Parathyroid adenoma (tissue), 2 donors: ENCODE measurements around the gene ENTPD3.
A peak's percentile ranks its signal among the peaks of the same experiment; 100 is the strongest.

Source experiments
- H2AFZ ChIP-seq: fragments of 300-600 bp; sonication (generic); one replicate; pipeline ENCODE4 v1.7.0; 2017; ENCODE audit warnings: antibody characterized with exemption, mild to moderate bottlenecking
- H3K27ac ChIP-seq: fragments of 300-600 bp; sonication (generic); one replicate; pipeline ENCODE4 v1.7.0; 2017
- H3K27me3 ChIP-seq: fragments of 300-600 bp; sonication (generic); one replicate; pipeline ENCODE4 v1.7.0; 2017; ENCODE audit warnings: low read length; ENCODE audit not compliant: control insufficient read depth, insufficient read depth
- H3K36me3 ChIP-seq: fragments of 300-600 bp; sonication (generic); one replicate; pipeline ENCODE4 v1.7.0; 2017; ENCODE audit warnings: low read length; ENCODE audit not compliant: control insufficient read depth, insufficient read depth
- H3K4me1 ChIP-seq: fragments of 300-600 bp; sonication (generic); one replicate; pipeline ENCODE4 v1.7.0; 2017; ENCODE audit warnings: control low read depth
- H3K4me2 ChIP-seq: fragments of 300-600 bp; sonication (generic); one replicate; pipeline ENCODE4 v1.7.0; 2017; ENCODE audit warnings: low read length
- H3K4me3 ChIP-seq: fragments of 300-600 bp; sonication (generic); one replicate; pipeline ENCODE4 v1.7.0; 2017; ENCODE audit warnings: low read depth, low read length
- H3K79me2 ChIP-seq: fragments of 300-600 bp; sonication (generic); one replicate; pipeline ENCODE4 v1.7.0; 2017; ENCODE audit warnings: control low read depth
- H3K9ac ChIP-seq: fragments of 300-600 bp; sonication (generic); one replicate; pipeline ENCODE4 v1.7.0; 2017; ENCODE audit warnings: mild to moderate bottlenecking
- H3K9me3 ChIP-seq: fragments of 300-600 bp; sonication (generic); one replicate; pipeline ENCODE4 v1.7.0; 2017; ENCODE audit warnings: low read length; ENCODE audit not compliant: control insufficient read depth
- CTCF ChIP-seq: fragments of 300-600 bp; sonication (generic); IDR thresholded peaks from one replicate; pipeline ENCODE4 v1.7.0; 2017; ENCODE audit warnings: antibody characterized with exemption, mild to moderate bottlenecking
- donor health status: primary hyperparathyroidism.

The ENTPD3 gene

GRCh38 chr3:40386213-40386612 lies 771 bp upstream of the ENTPD3 start:
- no peak overlapping the region for H3K9ac ChIP-seq
- TF ChIP-seq CTCF: no peak

GRCh38 chr3:40387895-40388254 lies 891 bp downstream of the ENTPD3 start:
- Histone ChIP-seq H3K4me3 (no peak overlapping the region), H3K9me3 (no peaks in the 10 kb centered on the region), H3K9ac (no peak overlapping the region), H3K27me3 (no peaks in the 10 kb centered on the region), H3K27ac (no peak overlapping the region), H3K36me3 (no peaks in the 10 kb centered on the region), H3K79me2 (no peaks in the 10 kb centered on the region), H2AFZ (no peak overlapping the region), H3K4me2 (no peak overlapping the region), H3K4me1 (no peaks in the 10 kb centered on the region)
- TF ChIP-seq CTCF: no peak

More at GRCh38 chr3:40386213-40386612, 771 bp upstream of the ENTPD3 start:
- Histone ChIP-seq H3K4me2 (no peak overlapping the region), H3K9me3 (no peaks in the 10 kb centered on the region), H3K27me3 (no peaks in the 10 kb centered on the region), H2AFZ (peak overlapping the region; percentile 94), H3K4me3 (no peak overlapping the region), H3K36me3 (no peaks in the 10 kb centered on the region), H3K4me1 (no peaks in the 10 kb centered on the region), H3K79me2 (no peaks in the 10 kb centered on the region), H3K27ac (no peak overlapping the region)

- TF ChIP-seq CTCF: no peak
- Histone ChIP-seq H3K4me3 (no peak overlapping the region), H3K4me1 (no peaks in the 10 kb centered on the region), H3K4me2 (no peak overlapping the region), H2AFZ (no peak overlapping the region), H3K9me3 (no peaks in the 10 kb centered on the region), H3K36me3 (no peaks in the 10 kb centered on the region), H3K27ac (no peak overlapping the region), H3K79me2 (no peaks in the 10 kb centered on the region), H3K27me3 (no peaks in the 10 kb centered on the region), H3K9ac (no peak overlapping the region)
Measured at GRCh38 chr3:40396406-40396805, 9.4 kb downstream of the ENTPD3 start.

- no peaks in the 10 kb centered on the region for H3K36me3 ChIP-seq
- H3K9me3 ChIP-seq: no peaks in the 10 kb centered on the region
- H3K79me2 ChIP-seq: no peaks in the 10 kb centered on the region
- H2AFZ ChIP-seq: no peak overlapping the region
- no peaks in the 10 kb centered on the region for H3K27me3 ChIP-seq
- H3K4me1 ChIP-seq: no peaks in the 10 kb centered on the region
- no peak overlapping the region for H3K4me2 ChIP-seq
- no peak overlapping the region for H3K9ac ChIP-seq
- no peak overlapping the region for H3K4me3 ChIP-seq
- no peak for TF ChIP-seq CTCF
- H3K27ac ChIP-seq: no peak overlapping the region
Measured at GRCh38 chr3:40397129-40397528, 10.1 kb downstream of the ENTPD3 start.

GRCh38 chr3:40397912-40398311 lies 10.9 kb downstream of the ENTPD3 start:
- Histone ChIP-seq H3K27me3 (no peaks in the 10 kb centered on the region), H3K9me3 (no peaks in the 10 kb centered on the region), H2AFZ (no peak overlapping the region), H3K79me2 (no peaks in the 10 kb centered on the region), H3K4me2 (no peak overlapping the region), H3K27ac (no peak overlapping the region), H3K36me3 (no peaks in the 10 kb centered on the region), H3K9ac (no peak overlapping the region), H3K4me1 (no peaks in the 10 kb centered on the region), H3K4me3 (no peak overlapping the region)
- no peak for TF ChIP-seq CTCF
